GF-D8 (cell line): Measurements from ENCODE around the gene CAPN12.

Experiments used
- DNase-seq: peaks from one replicate; lab custom pipeline; 2025; lab: John Stamatoyannopoulos, UW

Gene CAPN12

DNA sequence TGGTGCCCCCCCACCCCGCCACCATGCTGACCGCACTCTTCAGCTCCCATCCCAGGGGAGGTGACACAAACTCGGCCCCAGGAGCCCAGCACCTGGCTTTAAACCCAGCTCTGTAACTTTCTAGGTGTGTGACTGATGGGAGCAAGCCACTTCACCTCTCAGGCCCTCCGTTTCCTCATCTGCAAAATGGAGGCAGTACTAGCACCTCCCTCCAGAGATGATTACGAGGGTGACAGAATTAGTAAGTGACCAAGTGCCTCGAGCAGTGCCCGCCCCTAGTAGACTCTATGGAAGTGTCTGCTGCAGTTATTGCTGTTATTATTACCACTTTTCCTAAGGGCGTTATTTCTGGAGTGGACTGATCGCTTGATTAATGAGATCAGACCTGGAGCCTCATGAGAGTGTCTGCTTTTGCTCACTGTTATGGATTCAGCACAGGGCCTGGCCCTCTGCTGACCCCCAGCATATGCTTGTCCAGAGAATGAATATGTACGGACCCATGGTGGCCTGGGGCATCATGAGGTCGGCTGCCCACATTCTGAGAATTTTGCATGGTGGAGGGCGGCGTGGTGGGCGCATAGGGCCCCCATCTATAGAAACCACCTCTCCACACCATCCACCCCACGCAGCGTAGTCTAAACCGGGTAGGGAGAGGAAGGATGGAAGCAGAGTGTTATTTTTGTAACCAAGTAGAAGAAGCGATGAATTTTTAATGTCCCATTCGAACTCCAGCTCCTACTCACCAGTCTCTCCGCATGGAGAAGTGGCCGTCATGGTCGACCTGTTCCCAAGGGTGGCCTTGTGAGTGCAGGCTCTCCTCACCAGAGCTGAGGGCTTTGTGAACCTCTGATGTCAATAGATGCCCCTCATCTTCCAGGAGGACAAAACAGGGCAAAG lies 48.2 kb downstream of the CAPN12 start:
- no peak for DNase-seq

DNA sequence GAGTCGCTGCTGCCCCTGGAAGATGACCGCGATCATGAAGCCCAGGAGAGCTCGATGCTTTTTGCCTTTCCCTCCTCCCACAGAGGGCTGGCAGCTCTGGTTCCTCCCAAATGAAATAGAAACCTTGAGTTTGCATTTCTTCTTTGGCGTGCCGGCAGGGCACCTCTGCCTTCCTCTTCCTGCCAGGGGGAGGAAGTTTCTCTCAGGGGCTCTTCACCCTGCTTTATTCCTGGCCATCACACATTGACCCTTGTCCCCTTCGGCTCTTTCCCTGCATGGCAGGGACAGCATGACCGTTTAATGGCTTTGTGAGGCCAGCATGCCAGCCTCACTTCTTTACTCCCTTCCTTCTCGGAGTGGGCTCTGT lies 49.0 kb downstream of the CAPN12 start:
- peak; percentile 16 for DNase-seq

DNA sequence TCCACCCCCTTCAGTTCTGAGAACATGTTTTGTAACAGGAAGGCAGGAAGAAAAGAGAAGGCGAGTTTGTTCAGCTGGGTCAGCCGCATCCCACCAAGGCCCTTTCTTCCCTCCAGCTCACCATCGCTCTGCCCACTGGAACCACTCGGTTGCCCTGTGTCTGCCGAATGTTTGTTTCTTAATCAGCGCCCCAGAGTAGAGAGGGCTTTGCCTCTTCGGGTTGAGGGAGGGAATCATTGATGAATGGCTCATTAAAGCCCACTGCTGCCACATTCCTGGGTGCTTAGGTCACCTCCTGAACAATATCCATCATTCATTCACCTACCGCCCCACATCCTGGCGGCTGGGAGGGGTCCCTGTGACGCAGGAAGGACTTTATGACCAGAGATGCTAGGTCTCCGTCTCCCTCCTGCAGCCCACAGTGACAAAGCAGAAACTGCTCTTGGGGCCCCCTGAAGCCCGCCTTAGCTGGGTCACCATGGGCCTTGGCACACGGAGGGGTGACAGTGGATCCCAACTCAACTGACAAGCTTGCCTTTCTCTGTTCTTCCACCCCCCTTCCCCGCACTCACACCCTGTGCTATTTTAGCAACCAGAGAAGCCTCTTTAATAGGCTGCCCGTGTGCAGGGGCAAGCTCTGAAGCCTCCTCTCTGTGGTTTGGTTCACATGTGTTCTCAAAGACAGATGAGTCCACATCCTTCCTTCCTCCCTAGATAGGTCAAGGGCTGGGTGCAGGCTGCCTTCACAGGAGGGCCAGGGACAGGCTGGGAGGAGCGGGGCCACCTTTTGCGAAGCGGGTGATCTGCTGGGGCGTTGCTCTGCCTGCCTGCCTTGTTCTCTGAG lies 50.7 kb downstream of the CAPN12 start:
- peak; percentile 88 for DNase-seq

DNA sequence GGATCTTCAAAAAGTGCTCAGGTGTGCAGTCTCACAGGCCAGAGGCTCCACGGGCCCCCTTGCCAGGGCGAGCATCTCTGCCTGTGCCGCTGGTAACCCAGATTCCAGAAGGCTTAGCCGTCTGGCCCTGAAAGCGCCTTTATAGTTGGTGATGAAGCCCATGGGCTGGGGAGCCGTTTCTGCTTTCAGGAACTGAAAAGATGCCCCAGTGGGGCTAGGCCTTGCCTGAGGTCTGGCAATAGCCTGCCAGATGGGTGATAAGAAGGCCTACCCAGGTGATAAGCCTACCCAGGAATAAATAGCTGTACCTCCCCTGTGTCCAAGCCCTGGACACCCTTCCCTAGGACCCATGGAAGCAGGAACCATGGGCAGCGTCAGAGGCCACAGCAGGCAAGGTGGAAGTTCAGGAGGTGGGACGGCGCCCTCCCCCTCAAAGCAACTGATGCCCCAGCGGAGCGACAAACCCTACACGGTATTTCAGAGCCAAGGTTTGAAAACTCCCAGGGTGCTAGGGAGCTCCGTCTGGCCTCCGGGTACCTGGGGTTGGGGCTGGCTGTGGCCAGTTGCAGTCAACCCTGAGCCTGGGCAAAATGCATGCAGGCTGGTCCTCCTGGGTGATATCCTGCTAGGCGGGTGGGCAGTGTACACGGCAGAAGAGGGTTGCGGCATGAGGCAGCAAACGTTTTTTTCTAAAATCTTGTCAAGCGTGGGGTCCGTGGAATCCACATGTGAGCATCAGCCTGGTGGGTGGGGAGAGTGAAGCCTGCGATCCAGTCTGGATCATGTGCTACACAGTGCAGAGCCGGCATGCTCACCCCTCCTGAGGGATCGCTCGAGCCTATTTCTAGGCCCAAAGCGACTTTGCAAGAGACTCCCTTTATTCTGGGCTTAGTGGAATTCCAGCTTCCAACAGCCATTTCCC lies 51.6 kb downstream of the CAPN12 start:
- peak; percentile 31 for DNase-seq

DNA sequence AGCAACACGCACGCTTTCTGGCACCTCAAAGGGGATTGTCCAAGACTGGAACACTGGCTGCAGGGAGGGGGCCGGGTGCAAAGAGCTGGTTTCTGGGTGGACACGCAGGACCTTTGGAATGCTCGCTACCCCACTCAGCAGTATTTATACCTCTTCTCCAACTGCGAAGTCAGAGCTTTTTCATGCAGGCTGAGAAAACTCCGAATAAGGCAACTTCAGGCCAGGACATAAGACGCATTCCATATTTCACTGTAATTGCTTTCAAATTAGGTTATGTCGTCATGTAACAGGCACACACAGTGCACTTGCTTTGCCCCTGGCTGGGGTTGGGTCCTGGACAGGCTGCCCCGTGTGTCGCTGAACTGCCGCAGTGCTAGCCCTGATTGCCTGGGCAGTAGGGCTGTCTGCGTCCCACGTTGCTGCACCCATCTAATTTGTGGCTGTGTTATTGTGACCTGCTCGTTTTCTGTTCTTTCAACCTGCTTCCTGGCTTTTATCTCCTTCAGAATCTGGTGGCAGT lies 52.3 kb downstream of the CAPN12 start:
- peak; percentile 31 for DNase-seq

DNA sequence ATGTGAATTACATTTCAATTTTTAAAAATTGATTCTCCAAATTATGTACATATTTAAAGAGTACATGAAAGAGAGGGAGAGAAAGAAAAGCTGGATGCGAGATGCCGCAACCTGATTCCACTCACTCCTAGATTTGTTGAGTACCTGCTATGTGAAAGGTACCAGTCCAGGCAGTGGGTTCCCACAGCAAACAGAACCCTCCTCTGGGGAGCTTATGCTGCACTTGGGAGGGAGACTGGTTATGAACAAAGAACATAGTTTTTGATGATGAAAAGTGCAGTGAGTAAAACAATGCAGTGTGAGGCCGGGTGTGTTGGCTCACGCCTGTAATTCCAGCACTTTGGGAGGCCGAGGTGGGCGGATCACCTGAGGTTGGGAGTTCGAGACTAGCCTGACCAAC lies 53.4 kb downstream of the CAPN12 start:
- DNase-seq: no peak

DNA sequence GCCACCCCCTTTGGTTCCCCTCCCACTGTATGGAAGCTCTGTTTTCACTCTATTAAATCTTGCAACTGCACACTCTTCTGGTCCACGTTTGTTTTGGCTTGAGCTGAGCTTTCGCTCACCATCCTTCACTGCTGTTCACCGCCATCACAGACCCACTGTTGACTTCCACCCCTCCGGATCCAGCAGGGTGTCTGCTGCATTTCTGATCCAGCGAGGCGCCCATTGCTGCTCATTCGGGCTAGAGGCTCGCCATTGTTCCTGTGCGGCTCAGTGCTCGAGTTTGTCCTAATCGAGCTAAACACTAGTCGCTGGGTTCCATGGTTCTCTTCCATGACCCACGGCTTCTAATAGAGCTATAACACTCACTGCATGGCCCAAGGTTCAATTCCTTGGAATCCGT lies 54.1 kb downstream of the CAPN12 start:
- no peak for DNase-seq

DNA sequence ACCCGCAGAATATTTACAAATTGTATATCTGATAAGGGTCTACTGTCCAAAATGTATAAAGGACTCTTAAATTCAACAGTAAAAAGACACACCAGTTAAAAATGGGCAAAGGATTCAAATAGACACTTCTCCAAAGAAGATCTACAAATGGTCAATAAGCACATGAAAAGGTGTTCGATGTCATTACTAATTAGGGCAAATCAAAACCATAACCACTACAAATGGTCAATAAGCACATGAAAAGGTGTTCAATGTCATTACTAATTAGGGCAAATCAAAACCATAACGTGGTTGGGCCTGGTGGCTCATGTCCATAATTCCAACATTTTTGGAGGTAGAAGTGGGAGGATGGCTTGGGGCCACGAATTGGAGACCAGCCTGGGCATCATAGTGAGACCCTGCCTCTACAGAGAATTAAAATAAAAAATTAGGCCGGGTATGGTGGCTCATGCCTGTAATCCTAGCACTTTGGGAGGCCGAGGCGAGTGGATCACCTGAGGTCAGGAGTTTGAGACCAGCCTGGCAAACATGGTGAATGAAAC lies 56.4 kb downstream of the CAPN12 start:
- no peak for DNase-seq

DNA sequence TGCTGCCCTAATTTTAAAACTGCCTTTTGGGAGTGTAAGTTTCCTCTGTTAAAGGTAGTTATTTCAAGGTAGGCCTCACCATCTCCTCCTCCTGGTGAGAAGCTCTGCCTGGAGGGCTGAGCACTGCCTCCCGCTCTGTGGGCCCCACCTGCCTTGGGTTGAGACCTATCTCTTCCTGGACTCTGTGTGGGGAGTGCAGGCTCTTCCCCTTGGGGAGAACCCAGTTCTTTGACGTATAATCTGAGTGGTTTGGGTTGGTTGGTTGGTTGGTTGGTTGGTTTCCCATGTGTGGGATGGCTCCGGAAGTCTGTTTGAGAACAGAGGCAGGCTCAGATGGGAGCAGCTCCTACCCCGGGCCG lies 57.8 kb downstream of the CAPN12 start:
- DNase-seq: peak; percentile 39

DNA sequence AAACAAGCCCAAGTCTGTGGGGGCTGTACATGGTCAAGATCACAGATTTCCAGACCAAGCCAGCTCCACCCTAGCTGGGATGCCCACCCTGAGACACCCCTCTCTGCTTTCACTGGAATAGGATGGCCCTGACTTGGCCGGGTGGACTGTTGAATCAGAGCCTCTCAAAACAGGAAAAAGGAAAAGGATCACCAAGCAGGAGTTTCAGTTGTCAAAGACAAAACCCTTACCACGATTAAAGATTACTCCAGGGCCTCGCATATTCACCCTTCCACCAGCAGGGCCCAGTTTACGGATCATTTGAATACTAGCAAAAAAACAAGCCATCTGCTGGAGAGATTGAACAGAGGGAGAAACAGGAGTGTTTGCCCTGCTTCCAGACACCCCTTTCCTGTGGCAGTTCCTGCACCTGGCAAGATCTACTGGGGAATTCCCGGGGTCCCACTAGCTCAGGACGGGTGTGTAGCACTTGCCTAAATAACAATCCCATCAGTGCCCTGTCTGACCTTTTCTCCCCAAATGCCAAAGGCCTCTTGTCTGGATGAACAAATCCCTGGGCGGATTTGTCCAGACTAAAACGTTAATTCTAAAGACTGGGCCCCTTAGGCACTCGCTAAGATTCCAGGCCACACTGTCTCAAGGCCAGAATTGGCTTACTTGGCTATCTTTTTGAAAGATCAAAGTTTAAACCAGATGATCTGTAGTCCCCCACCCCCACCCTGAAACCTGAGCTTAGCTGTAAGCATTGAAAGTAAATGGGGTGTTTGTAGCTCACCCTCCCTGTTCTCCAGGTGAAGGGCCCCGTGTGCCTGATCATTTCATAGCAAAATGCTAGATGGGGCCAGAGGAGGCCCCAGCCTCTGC lies 58.4 kb downstream of the CAPN12 start:
- DNase-seq: no peak

DNA sequence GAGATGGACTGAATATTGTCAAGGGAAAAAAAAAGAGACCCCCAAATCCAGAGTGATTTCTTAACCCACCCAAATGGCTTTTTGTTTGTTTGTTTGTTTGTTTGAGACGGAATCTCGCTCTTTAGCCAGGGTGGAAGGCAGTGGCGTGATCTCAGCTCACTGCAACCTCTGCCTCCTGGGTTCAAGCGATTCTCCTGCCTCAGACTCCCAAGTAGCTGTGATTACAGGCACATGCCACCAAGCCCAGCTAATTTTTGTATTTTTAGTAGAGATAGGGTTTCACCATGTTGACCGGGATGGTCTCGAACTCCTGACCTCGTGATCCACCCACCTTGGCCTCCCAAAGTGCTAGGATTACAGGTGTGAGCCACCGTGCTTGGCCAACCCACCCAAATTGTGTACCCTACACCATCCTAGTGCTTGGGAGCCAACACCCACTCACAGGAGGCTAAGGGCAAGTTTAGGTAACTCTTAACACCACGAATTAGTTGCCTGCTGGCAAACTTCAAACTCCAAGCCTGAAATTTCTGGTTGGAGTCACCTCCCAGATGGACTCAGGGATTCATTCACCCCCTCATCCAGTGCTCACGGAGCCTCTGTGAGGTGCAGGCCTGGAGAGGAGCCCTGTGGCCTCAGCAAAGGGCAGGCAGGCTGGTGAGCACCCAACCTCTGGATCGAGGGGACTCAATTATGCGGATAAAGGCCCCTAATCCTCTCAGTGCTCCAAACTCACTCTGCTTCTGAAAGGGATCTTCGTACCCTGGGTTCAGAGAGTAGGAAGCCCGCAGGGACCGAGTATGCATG lies 59.2 kb downstream of the CAPN12 start:
- no peak for DNase-seq

DNA sequence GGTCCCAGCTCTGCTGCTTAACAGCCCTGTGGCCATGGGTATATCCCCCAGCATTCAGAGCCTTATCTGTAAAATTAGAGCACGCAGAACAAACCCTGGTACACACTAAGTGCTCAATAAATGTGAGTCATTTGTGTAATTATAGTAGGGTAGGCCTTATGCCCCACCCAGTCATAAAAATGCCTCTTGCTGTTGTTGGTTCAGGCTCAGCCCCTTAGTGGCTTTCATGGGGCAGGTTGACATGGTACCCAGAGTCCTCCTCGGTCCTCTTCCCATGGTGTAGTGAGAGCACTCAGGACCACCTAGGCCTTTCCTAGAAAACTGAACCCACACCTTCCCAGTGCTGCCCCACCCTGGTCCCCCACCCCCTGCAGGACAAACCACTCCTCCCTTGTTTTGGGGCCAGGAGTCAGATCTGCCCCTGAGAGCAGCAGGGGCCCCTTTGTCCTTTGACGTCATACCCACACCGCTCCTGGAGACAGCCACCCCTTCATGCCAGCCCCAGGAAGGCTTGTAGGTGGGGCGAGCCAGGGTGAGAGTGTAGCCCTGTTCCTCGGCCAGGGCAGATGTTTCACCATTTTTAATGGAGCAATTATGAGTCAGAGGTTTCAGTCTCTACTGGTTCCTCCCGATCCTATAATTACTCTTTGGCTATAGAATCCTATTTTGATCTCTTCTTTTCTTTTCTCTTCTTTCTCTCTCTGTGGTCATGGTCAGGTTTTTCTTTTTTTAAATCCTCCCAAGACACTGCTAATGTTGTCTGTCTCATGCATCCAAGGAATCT lies 60.0 kb downstream of the CAPN12 start:
- peak; percentile 53 for DNase-seq

DNA sequence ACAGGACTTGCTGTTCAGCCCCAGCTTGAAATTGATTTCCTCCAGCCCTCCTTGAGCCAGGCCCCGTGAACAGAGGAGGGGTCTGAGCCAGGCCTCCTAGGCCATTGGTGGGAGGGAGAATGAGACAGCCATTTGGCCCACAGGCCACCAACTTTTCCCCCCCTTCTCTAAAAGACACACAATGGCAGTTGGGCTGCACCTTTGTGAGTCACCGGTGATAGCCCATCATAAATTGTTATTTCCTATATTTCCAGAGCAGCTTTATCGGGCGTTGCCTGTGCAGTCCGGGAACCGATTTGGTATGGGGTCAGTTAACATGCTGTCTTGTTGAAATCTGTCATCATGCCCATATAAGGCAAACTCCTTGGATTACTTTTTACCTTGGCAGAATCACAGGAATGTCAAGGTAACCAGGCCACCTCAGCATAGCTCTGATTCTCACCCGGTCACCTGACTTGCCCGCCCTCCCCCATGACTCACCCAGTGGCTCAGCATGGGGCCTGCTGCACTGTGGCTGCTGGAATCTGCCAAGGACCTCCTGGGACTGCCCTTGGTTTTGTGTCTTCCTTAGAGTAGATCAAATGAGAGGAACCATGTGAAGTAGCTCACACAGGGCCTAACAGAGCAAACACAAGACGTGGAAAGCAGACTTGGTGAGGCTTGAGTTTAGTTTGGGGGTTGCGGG lies 60.7 kb downstream of the CAPN12 start:
- DNase-seq: peak; percentile 33

DNA sequence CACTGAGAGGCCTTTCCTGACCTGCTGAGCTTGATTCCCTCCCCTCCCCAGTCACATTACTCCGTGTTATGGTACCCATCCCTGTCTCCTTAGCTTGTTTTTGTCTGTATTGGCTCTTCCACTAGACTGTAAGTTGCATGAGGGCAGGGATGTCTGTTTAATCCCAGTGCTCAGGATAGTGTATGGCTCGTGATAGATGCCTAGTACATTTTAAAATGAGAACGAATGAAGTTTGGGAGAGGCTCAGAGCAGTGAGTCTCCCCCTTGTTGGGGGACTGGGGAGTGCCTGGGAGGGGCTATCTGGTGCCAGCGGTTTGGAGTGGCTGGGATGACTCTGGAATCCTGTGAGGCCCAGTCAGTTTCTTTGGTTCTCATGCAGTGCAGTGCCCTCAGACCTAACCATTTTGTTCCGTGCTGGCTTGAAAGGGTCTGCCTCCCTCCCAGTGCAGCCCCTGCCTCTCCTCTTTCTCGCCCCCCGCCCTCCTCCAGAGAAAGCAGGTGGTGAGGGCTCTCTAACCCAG lies 61.3 kb downstream of the CAPN12 start:
- no peak for DNase-seq

DNA sequence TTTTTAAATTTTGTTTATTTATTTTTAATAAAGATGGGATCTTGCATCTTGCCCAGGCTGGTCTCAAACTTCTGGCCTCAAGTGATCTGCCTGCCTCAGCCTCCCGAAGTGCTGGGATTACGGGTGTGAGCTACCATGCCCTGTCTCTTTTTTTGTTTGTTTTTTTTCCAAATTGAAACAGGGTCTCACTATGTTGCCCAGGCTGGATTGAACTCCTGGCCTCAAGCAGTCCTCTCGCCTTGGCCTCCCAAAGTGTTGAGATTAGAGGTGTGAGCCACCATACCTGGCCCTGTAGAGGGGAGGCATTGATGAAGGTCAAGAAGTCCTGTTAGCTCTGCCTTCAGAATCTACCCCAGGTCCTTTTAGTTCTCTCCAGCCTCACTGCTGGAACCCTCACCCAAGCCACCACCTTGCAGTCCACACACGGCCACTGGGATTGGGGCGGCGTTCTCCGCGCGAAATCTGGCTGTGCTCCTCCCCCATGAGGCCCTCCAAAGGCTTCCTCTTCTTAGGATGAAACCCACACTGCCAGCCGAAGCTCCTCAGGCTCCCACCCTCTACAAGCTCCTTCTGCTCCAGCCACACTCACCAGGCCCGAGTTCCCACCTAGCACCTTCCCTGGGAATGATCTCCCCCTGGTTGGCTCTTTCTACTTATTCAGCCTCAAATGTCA lies 61.9 kb downstream of the CAPN12 start:
- no peak for DNase-seq
